NCI-H226 (cell line): ENCODE measurements around the gene MAD1L1.

Experiments used
- DNase-seq: peaks from one replicate; pipeline ENCODE4 v3.0.0-alpha.2; 2015

Gene MAD1L1

DNA sequence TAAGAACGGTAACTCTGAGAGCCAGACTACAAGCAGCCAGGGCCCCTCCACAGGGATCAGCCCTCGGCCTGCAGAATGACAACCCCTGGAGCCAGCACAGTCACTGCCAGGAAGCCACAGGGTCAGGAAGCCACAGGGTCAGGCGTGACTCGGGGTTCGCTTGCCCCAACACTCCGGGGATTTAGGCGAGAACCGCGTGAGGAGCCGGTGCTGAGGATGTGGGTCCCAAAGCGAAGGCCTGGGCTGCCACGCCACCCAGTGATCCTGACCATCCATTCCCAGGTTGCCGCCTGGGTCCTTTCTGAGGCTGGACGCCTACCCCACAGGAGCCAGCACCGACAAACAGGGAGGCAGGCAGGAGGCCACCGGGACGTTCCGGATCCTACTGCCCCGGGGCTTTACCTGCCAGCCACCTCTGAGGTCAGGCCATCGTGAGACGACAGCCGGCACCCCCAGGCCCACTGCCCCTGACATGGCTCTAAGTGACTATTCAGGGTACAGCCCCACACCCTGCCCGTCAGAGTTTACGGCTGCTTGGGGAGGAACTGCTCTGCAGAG, 334.0 kb downstream of the MAD1L1 start:
- no peak for DNase-seq

DNA sequence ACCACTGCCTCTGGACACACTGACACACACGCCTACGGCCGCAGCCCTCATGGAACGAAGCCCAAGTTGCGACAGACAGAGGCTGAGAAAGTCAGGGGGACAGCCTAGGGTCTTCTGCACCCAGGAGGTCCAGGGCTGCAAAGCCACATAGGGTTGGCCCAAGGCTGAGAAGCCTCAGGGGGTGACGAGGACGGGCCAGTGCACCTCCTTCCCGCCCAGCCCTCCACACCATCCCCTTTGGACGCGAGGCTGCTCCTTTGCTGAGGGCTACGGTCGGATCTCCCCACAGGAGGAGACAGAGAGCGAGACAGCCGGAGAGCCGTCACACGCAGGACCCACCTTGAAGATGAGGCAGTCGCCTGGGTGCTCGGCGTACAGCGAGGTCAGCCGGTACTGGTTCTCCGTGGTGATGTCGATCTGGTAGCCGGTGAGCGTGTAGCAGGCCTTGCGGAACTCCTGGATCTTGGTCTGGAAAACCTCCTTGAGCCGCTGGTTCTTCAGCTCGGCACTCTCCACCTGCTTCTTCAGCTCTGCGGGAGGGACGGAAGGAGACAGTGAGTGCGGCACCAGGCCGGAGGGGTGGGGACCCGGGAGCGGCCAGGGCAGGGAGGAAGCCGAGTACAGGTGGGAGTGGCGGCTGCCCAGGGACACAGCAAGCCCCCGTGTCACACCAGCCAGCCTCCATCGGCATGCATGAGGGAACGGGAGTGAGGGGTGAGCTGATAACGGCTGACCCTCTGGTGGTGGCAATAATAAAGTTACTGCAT, 334.7 kb downstream of the MAD1L1 start:
- DNase-seq: no peak

DNA sequence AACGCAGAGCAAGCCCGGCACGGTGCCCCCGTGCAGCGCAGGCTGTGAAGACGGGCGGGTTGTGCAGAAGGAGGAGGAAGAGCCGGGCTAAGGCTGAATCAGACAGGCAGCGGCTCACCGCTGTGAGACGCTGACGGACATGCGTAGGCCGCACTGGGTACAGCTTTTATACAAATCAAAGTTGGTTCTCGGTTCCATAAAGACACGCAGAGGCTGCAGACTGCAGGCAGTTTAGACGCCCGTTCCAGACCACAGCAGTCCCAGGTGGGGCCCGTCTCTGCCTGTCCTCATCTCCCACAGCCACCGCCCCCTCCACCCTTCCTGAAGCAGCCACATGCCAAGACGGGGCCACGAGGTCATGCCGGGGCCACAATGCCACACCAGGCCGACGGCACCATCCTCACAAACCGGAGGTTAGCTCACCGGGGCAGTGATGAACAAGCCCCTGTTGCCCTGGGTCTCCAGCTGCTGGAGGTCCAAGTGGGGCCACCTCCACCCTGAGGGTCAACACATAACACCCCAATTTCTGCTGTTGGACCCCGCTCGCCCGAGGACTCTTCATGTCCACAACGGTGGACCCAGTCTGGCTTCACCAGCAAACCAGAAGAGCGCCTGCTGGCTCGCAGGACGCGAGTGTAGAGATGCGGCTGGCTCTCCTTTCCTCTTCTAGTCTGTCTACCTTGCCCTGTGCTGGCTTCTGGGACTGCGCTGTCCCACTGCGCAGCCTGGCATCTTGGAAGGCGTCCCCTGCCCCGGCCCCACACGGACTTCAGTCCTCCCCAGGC, 335.5 kb downstream of the MAD1L1 start:
- no peak for DNase-seq

DNA sequence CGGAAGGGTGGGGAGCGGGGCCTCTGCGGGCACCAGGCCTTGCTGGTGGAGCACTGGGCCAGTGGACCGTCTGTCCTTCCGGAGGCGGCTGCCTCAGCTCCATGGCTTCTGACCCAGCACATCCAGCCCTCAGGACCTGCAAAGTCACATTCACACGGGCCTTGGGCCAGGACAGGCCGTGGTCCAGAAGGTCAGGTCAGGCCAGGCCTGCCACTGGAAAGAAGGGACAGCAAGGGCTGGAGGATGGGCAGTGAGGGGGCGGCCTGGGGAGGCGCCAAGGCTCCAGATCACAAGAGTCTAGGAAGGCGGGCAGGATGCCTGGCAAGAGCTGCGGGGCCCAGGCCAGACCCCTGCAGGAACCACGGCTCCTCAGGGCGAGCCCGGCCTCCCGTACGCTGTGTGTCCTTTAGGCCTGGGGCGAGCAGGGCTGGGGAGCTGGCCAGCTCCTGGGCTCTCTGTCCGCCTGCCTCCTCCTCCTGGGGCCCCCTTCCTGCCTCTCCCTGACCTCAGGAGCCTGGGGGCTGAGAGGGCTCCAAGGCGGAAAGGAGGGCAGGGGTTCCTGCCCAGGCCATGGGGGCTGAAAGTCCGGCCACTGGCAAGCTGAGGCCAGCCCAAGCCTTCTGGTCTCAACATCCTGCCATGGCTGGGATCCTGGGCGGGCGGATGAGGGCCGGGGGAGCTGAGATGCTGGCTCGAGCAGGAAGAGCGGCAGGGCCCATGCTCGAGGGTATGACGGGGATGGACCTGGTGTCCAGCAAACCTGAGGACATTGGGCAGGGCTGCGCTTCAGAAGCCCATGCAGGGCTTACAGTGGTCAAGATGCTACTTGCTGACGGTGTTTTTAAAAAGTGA, 336.9 kb downstream of the MAD1L1 start:
- DNase-seq: no peak

DNA sequence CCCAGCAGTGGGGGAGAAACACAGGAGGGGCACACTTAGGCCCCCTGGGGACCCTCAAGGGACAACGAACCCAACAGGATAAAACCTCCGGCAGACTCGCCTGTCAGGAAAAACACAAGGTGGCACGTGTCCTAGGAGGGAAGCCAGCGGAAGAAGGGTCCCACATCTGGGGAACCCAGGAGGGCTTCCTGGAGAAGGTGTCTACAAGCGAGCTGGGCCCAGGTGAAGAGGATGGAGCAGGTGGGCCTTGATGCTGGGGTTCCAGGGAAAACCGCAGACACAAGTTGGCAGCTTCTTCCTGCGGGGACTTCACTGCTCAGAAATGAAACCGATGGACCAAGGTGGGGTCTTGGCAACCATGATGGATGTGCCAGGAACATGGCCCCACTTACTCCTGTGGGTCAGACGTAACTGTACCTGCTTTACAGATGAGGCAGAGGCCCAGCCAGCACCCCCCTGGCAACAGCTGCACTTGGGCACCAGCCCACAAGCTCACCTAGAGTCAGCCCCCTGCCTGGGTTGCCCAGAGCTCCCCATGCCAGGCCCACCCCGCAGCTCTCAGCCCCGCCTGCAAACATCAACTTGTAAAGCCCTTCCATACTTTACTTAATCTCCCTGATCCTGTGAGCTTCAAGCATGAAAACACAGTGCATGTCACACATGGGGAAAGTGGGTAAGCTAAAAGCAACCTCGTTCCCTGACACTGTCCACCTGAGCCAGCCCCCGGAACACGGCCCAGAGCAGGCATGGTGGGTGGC, 337.7 kb downstream of the MAD1L1 start:
- no peak for DNase-seq

DNA sequence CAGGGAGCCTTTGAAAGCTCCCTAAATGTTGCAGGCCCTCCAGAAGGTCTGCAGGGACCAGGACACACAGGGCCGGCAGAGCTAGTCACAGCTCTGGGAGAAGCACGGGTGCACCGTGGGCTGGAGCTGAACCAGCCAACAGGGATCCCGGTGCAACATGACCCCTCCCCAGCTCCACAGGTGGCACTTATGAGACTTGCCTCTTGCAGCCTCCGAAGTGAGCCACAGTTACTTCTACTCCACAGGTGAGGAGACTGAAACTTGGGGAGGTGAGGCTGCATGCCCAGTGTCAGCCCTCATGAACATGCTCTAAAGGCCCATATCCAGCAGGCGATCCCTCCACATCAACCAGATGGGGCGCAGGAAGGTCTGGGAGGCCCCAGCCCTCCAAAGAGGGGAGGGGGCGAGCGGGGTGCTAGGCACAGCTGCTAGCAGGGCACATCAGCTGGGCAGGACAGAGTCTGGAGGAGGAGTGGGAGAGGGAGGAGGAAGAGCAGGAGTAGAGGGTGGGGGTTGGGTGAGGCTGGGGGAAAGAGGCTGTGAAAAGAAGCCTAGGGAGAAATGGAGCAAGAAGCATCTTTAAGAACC, 338.3 kb downstream of the MAD1L1 start:
- DNase-seq: no peak

DNA sequence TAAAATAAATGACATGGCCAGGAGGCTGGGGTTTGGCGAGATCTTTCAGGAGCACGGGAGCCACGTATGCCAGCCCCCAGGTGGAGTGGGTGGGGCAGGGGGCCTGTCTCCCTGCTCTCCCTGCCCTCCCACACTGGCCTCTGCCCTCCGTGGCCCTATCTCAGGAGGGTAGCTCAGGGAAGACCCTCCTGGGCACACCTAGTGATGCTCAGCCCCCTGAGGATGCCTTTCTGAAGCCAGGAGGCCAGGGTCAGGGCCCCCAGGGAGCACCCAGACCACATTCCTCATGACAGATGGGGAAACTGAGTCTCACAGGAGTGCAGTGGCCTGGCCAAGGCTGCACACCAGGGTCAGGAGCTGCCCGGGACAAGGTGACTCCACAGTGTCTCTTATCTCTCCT, 339.3 kb downstream of the MAD1L1 start:
- no peak for DNase-seq

DNA sequence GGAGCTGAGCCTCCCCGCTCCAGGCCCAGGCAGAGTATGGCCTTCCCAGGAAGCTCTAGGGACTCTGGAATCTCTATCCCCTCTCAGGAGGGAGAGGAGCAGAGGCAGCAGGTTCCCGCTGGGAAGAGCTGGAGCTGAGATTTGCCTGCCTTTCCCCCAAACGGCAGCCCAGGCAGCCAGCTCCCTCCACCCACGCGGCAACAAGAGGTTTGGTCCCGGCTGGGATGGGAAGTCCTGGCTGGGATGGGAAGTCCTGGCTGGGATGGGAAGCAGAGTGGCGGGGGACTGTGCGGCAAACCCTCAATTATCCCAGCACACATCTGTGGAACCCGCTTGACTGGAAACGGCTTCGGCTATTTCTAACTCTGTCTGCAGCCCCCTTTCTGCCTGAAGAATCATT, 339.7 kb downstream of the MAD1L1 start:
- DNase-seq: no peak

DNA sequence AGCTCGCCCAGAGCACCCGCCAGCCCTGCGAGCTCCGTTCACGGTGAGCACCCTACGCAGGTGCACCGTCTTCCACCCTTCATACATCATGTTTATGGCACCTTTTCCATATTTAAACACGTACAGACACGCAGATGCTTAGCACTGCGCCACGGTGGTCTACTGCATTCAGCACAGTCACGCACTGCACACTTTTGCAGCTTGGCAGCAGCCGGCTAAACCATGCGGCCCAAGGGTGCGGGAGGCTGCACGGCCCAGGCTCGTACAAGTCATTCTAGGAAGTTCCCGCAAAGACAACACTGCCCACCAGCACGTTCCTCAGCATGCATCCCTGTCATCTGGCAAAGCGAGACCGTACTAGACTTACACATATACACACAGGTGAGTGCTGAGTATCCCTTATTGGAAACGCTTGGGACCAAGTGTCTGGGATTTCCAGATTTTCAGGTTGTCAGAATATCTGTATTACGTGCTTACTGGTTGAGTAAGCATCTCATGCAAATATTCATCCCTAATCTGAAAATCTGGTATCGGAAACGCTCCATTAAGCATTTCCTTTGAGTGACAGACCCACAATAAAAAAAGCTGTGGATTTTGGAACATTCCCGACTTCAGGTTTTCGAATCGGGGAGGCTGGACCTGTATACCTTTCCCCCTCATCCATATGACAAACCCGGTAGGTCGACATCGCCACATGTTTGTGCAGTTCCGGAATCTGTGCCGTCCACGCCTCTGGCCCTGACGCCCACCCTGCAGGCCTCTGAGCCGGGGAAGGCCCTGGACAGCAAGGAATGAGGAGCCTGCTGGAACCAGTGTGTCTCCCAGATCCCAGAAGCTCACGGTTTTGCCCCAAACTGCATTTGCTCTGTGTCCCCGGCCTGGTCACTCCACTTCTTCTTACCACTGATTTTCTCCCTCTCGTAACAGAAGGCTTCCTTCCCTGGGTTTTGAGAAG, 340.5 kb downstream of the MAD1L1 start:
- no peak for DNase-seq

DNA sequence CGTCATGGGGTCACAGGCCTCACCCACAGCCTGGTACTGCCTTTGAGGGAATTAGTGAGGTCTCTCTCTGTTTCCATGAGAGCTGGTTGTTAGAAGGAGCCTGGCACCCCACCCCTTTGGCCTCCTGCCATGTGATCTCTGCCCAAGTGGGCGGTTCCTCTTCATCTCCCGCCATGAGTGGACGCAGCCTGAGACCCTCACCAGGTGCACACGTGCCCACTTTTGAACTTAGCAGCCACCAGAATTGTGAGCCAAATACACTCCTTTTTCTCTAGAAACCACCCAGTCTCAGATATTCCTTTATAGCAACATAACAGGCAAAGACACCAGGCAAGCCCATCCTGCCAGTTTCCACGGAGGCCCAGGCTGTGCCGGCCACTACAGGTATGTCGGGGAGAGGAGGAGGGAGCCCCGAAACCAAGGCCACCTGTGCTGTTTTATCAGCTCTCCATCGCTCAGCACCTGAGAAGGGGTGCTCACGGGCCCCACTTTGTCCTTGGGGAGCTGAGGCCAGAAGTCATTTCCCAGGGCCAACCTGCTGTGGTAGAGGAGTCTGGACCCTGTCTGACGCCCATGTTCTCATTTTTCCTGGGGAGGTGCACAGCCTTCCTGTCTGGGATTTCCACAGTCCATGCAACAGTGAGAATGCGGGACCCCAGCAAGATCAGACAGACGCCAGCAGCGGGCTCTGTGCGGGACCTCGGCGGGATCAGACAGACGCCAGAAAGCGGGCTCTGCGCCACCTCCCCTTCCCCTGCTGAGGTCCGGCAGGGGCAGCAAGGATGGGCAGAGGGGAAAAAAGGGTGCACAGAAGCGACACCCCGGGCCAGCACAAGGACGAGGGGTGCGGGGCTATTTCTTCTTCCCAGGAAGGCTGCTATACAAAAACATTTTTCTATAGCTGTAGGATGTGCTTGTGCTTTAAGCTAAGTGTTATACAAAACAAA, 342.2 kb downstream of the MAD1L1 start:
- DNase-seq: no peak

DNA sequence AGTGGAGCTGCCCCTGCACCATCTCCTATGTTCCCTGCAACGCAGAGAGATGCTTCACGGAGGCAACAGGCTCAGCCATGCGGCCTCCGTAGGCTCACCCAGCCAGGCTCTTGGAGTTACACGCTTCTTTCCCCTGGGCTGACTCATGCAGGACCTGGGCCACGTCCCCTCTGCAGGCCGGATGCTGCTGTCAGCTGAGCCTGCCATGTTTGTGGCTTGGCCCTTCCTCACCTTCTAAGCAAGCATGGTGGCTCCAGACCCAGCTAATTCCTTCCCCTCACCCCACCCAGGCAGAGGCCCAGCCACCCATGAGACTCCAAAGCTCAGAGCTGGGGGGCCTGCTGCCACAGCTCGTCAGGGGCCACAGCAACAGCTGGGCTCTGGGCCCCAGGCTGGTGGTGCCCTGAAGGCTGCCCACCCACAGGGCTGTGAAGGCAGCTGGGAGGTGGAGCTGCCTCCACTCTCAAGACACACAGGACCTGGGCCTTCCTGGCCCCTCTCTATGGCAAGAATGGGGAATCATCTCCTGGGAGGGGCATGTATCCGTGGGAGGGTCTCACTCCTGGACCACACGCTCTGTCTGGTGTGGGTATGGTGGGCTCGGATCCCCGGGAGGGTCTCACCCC, 343.1 kb downstream of the MAD1L1 start:
- DNase-seq: no peak

DNA sequence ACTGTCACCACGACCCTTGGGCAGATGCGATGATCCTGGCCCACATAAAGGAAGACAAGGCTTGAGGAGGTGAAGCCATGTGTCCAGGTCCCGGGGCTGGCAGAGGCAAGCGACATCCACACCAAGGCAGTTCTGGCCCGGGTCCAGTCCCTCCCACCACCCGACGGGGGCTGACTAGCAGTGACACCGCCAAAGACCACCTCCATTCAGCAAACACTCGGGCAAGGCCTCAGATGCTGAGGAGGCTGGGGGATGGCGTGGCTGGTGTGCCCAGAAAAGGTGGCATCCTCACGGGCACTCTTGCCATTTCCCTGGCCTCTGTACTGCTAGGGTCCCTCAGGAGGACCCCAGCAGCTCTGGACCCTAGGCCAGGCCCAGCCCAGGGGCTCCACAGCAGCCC, 343.7 kb downstream of the MAD1L1 start:
- DNase-seq: no peak

DNA sequence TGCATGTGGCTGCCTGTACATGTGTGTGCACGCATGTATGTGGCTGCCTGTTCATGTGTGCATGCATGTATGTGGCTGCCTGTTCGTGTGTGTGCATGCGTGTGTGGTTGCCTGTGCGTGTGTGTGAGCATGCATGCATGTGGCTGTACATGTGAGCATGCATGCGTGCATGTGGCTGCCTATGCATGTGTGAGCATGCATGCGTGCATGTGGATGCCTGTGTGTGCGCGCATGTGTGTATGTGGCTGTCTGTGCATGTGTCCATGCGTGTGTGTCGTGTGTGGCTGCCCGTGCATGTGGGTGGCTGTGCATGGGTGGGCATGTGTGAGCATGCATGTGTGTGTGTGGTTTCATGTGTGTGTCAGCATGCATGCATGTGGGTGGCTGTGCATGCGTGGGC, 344.3 kb downstream of the MAD1L1 start:
- no peak for DNase-seq

DNA sequence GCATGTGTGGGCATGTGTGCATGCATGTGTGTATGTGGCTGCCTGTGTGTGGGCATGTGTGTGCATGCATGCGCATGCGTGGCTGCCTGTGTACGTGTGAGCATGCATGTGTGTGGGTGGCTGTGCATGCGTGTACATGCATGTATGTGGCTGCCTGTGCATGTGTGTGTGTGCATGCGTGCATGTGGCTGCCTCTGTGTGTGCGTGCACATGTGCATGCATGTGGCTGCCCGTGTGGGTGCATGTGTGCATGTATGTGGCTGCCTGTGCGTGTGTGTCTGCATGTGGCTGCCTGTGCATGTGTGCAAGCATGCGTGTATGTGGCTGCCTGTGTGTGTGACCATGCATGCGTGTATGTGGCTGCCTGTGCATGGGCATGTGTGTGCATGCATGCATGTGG, 345.5 kb downstream of the MAD1L1 start:
- no peak for DNase-seq

DNA sequence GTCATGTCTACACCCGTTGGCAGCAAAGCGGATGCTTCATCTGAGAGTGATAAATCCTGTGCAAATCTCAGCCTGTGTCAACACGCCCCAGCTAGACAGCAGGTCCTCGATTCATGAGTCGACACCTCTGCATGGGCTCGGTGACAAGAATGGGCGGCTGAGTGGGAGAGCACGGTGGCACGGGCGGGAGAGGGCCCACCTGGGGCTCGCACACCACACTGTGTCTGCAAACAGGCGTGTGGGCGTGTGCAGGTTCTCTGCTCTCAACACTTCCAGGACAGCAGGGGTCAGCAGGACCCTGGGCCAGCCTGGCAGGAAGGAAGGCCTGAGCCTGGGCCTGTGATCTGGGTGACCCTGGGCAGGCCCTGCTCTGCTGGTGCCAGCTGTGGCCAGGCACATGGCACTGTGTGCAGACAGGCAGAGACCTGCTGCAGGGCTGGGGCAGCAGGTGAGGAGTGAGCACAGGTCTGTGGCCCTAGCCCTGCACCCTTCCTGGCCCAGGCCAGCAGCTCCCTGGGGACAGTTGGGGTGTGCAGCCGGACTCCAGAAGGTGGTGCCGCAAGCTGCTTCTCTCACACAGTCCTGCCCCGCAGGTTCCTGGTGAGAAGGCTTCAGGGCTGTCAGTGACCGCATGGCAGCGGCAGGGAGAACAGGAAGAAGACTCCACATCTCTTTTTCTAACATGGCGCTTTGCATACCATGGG, 346.2 kb downstream of the MAD1L1 start:
- DNase-seq: no peak

DNA sequence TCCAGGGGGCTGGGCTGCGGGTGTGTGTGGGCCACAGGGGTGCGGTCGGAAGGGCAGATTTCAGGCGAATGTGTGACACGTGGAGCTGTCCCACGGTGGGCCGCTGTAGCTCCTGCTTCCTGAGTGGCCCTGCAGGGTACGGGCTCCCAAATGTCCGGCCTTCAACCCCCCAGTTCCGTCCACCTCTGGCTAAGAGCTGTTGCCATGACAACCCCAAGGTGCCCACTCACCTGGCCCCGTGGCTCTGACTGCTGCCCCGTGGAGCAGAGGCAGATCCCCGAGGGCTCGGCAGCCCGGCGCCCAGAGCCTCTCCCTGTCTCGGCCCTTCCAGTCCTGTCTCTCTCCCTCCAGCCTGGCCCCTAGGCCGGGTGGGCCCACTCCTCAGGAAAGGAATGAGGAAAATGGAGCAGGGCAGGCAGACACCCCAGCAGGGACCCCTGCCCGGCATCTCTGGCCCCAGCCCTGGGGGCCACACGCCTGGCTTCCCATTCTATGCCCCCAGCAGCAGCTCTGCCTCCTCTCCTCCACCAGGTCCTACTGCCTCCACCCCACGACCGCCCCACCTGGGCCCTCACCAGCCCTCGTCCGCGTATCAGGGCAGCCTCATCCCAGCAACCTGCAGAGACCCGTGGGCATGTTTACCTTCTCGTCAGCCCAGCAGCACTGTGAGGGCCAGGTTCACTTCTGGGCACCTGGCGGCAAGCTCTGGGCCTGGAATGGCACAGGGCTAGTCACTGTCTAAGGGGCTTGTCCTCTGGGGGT, 347.1 kb downstream of the MAD1L1 start:
- DNase-seq: no peak

DNA sequence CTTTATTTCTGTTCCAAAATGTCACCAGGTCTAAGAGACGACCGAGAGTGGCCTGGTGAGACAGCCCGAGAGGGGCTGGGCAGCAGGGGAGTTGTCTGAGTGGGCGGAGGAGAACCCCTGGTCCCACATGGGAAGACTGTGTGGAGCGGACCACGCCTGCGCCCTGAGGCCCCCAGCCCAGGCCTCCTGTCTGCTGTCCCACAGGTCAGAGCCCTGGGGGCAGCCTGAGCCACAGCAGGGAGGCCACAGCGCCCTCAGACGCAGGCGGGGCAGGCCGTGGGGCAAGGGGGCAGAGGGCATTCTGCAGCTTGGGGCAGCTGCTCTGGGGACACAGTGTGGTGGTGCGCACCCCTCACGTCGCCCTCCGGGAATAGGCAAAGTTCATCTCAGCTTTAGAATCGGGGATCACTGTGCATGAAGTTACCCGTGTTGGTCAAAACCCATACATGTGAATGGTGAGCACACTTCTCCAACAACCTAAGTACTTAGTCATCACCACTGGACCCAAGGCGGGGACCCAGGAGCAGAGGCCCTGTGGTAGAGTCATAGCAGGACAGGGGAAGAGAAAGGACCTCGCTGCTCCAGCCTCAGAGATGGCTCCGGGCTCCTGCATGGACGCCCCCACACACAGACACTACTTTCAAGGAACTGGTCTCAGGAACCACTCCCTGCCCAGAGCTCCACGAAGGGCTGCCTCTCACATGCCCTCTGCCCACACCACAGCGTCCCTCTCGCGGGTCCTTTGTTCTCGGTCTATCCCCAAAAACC, 348.0 kb downstream of the MAD1L1 start:
- DNase-seq: no peak
